OCI-LY3 (cell line): Measurements from ENCODE around the gene COPS6.

Experiments used
- EZH2phosphoT487 ChIP-seq: fragments of 200-600 bp; shearing (Covaris generic); IDR thresholded peaks from 2 replicates; pipeline ENCODE4 v1.6.1; 2018; ENCODE audit warnings: antibody characterized with exemption, mixed run types, low read depth
- TF ChIP-seq, protein P1 (sequence below): fragments of 200-600, 300-600 bp; sonication (generic); IDR thresholded peaks from 2 replicates; pipeline ENCODE4 v1.5.1; 2014; ENCODE audit warnings: antibody characterized with exemption, low read length, low read depth

DNA sequence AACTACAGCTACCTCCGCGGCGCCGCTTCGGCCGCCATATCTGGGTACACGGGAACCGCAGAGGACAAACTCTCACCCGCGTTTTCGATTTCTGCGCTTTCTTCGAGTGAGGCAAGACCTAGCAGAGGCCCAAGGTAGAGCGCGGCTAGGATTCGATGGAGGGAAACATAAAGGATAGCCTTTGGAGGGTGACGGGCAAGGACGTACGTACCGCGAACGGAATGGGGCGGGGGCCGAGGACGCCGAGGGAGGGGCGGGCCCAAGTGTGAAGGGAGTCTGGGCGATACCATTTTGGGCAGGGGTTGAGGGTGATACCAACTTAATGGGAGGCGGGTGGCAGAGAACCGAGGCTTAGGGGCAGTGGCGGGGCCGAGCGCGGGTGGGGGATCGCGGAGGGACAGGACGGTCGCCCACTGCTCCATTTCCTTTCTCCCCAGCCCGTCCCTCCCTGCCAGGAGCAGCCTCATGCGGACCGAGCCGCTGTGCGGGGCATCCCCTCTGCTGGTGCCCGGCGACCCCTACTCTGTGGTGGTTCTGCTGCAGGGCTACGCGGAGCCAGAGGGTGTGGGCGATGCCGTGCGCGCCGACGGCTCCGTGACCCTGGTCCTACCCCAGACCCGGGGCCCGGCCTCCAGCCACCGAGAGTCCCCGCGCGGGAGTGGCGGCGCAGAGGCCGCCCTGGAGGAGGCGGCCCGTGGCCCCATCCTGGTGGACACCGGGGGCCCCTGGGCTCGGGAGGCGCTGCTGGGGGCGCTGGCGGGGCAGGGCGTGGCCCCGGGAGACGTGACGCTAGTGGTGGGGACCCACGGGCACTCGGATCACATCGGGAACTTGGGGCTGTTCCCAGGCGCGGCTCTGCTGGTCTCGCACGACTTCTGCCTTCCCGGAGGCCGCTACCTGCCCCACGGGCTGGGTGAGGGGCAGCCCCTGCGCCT, 38.4 kb downstream of the COPS6 start, which contains the start of gene MBLAC1:
- TF ChIP-seq, protein P1, sequence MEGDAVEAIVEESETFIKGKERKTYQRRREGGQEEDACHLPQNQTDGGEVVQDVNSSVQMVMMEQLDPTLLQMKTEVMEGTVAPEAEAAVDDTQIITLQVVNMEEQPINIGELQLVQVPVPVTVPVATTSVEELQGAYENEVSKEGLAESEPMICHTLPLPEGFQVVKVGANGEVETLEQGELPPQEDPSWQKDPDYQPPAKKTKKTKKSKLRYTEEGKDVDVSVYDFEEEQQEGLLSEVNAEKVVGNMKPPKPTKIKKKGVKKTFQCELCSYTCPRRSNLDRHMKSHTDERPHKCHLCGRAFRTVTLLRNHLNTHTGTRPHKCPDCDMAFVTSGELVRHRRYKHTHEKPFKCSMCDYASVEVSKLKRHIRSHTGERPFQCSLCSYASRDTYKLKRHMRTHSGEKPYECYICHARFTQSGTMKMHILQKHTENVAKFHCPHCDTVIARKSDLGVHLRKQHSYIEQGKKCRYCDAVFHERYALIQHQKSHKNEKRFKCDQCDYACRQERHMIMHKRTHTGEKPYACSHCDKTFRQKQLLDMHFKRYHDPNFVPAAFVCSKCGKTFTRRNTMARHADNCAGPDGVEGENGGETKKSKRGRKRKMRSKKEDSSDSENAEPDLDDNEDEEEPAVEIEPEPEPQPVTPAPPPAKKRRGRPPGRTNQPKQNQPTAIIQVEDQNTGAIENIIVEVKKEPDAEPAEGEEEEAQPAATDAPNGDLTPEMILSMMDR, result no peak
- TF ChIP-seq EZH2phosphoT487, result no peak
